IPS DF 6.9 (cell line): ENCODE measurements around the gene TRIM2.

Experiments
- DNase-seq: peaks from one replicate; pipeline ENCODE4 v3.0.0-alpha.2; 2013; ENCODE audit warnings: low read depth, low spot score
- H3K27ac ChIP-seq: one replicate; pipeline ENCODE4 v1.5.1; 2013; ENCODE audit warnings: low read length, control low read depth
- H3K27me3 ChIP-seq: 2 replicates; pipeline ENCODE4 v1.6.1; 2013; ENCODE audit warnings: mild to moderate bottlenecking, low read length; ENCODE audit not compliant: control insufficient read depth, insufficient read depth
- H3K36me3 ChIP-seq: 2 replicates; pipeline ENCODE4 v1.6.1; 2013; ENCODE audit warnings: low read length; ENCODE audit not compliant: control insufficient read depth, insufficient read depth
- H3K4me1 ChIP-seq: 2 replicates; pipeline ENCODE4 v1.6.1; 2013; ENCODE audit warnings: low read length; ENCODE audit not compliant: control insufficient read depth, insufficient read depth
- H3K4me3 ChIP-seq: 2 replicates; pipeline ENCODE4 v1.5.1; 2013; ENCODE audit warnings: mild to moderate bottlenecking, low read length
- H3K9me3 ChIP-seq: 2 replicates; pipeline ENCODE4 v1.6.1; 2013; ENCODE audit warnings: low read length, inconsistent platforms; ENCODE audit not compliant: control insufficient read depth, insufficient read depth
- WGBS: extraction: QIAGEN DNeasy Blood & Tissue Kit; methylation state at CpG from one replicate; pipeline ENCODE4 v1.1.7; 2013; ENCODE audit warnings: mixed read lengths, missing lambda C conversion rate; ENCODE audit not compliant: insufficient read length, insufficient coverage; 5-methylcytosine and 5-hydroxymethylcytosine counted together

TRIM2 gene

DNA sequence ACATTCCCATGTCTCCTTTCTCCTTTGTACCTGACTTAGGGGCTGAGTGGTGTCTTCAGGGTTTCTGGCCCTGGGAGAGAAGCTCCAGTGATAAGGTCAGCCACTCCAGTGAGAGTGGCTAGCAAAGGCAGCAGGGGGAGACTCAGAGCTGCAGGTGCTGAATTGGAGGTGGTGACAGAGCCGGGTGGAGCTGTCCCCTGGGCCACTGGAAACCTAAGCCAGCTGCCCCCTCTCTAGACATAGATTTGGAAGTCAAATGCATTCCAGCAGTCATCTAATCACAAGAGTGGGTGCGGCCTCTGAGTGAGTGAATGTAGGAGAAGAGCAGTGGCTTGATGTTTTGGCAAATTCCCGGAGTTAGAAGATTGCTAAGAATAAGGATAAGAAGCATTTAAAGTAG lies 28.5 kb downstream of the TRIM2 start:
- no CpG with 5 or more reads among the region's 3 CpGs for WGBS
- Histone ChIP-seq H3K27ac (no peak overlapping the region), H3K4me1 (peaks cover 2% of the 10 kb centered on the region; the same call in 1 of the 2 replicates), H3K36me3 (no peaks in the 10 kb centered on the region), H3K9me3 (no peaks in the 10 kb centered on the region), H3K4me3 (no peak overlapping the region), H3K27me3 (no peaks in the 10 kb centered on the region)
- no peak for DNase-seq

DNA sequence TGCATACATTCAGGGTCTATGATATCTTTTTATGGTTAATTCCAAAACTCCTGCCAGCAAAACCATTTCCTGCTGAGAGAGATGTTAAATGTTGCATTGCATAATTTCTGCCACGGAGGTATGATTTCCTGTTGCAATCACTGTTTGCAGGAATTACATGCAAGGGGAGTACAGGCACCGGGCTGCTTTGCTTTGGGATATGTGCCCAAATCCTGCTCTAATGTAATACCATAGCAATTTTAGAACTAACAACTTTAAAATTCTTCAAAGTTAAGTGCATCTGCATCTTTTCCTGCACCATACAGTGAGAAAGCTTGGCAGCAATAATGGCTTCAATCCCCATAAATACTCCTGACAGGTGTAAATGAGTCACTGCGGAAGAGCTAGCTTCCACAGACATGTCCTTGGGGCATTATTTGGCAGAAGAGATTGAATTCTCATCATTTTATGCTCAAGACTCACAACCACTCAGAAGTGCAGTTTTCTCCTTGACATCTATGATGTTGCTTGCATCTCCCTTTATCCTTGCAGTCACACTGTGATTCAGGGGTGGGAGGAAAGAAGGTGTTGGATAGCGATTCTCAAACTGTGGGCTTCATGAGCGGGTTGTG lies 29.6 kb downstream of the TRIM2 start:
- Histone ChIP-seq H3K36me3 (no peaks in the 10 kb centered on the region), H3K9me3 (no peaks in the 10 kb centered on the region), H3K27me3 (no peaks in the 10 kb centered on the region), H3K4me3 (no peak overlapping the region), H3K27ac (no peak overlapping the region), H3K4me1 (peaks cover 2% of the 10 kb centered on the region; the same call in 1 of the 2 replicates)
- WGBS, result no CpG with 5 or more reads among the region's 5 CpGs
- DNase-seq, result no peak

DNA sequence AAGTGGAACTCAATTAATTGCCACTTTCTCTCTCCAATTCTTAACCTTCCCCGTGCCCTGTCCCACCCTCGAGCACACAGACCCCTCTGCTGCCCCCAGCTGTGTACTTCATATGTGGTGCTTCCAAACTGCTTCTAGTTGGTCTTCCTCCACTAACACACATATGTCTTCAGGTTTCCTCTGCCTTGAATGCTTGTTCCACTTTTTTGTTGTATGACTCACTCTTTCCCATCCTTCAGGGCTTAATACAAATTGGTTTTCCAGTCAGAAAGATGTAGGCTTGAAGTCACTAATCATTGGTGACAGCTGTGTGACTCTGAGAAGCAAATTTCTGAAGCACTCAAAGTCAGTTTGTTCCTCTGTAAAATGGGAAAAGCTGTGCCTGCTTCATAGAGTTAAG lies 30.6 kb downstream of the TRIM2 start:
- Histone ChIP-seq H3K9me3 (no peaks in the 10 kb centered on the region), H3K27me3 (no peaks in the 10 kb centered on the region), H3K36me3 (no peaks in the 10 kb centered on the region), H3K4me3 (no peak overlapping the region), H3K4me1 (peaks cover 2% of the 10 kb centered on the region; the same call in 1 of the 2 replicates), H3K27ac (no peak overlapping the region)
- DNase-seq, result no peak
- WGBS, result no CpG with 5 or more reads among the region's 2 CpGs

DNA sequence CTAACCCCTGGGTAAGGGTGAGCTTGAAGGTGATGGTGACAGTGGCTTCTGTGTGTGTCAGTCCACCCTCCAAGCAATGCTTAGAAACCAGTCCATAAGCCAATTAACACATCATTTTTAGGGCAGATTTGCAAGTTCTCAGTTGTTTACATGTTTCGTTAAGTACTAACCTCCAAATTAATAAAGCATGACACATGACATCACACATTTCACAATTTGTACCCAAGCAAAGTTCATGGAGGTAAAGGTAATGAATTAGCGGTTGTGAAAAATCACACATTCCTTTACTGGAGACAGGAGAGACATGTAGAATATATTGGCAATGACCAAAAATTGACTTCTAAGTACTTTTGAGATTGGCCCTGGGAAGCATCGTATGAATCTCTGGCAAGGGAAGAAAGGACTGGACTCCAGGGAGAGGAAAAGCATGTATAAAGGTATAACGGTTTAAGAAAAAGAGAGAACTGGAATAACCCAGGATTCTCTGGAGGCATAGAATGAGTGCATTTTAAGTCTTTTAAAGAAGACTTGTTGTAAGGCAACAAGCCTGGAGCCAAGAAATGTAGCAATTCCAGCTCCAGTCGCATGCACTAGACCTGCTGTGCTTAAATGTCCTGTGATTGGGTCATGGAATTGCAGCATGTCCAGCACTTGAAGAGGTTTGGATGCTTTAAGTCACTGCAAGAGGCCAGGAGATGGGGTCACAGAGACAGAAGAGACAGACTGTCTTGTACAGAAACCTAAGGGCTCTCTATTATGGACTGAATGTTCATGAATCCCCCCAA lies 34.1 kb downstream of the TRIM2 start:
- Histone ChIP-seq H3K27me3 (no peaks in the 10 kb centered on the region), H3K36me3 (no peaks in the 10 kb centered on the region), H3K4me3 (no peak overlapping the region), H3K4me1 (peaks cover 7% of the 10 kb centered on the region), H3K9me3 (no peaks in the 10 kb centered on the region), H3K27ac (no peak overlapping the region)
- DNase-seq, result no peak
- no CpG with 5 or more reads among the region's 5 CpGs for WGBS

DNA sequence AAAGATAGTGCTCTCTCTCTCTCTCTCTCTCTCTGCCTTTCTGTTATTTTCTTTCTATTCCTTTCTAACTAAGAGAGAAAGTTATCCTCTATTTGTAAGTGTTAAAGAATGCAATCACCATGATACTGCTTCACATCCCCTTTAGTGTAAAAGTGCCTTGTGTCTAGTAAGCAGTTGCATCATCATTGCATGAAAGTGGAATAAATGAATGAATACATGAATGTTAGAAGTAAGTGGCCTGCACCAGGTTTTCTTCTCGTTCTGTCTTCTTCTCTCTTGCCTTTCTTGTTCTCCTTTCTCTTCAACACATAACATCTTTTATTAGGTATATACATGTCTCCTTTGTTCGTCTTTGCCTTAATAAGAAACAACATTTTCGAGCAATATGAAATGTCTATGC lies 35.2 kb downstream of the TRIM2 start:
- no peak overlapping the region for H3K27ac ChIP-seq
- H3K9me3 ChIP-seq, result no peaks in the 10 kb centered on the region
- no peak overlapping the region for H3K4me3 ChIP-seq
- no peak for DNase-seq
- peaks cover 7% of the 10 kb centered on the region for H3K4me1 ChIP-seq
- H3K27me3 ChIP-seq, result no peaks in the 10 kb centered on the region
- no peaks in the 10 kb centered on the region for H3K36me3 ChIP-seq
- no CpG with 5 or more reads among the region's 3 CpGs for WGBS

DNA sequence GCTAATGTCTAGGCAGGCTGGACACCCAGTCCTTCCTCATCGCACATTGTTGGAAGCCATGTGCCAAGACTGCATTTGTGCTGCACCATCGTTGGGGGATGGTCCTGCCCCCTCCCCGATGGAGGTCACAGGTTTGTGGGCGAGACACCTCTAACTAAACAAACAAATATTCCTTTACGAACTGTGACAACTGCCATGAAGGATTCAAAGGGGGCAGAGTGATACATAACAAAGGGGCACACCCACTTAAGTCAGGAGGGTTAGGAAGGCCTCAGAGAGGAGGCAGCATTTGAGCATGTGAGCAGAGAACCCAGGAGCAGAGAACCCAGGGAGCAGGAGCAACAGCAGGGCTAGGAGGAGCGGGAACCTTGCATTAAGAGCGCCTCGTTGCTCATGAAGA lies 37.1 kb downstream of the TRIM2 start:
- Histone ChIP-seq H3K27ac (no peak overlapping the region), H3K36me3 (no peaks in the 10 kb centered on the region), H3K27me3 (no peaks in the 10 kb centered on the region), H3K4me1 (peaks cover 7% of the 10 kb centered on the region), H3K9me3 (no peaks in the 10 kb centered on the region), H3K4me3 (no peak overlapping the region)
- WGBS, result no CpG with 5 or more reads among the region's 8 CpGs
- no peak for DNase-seq

DNA sequence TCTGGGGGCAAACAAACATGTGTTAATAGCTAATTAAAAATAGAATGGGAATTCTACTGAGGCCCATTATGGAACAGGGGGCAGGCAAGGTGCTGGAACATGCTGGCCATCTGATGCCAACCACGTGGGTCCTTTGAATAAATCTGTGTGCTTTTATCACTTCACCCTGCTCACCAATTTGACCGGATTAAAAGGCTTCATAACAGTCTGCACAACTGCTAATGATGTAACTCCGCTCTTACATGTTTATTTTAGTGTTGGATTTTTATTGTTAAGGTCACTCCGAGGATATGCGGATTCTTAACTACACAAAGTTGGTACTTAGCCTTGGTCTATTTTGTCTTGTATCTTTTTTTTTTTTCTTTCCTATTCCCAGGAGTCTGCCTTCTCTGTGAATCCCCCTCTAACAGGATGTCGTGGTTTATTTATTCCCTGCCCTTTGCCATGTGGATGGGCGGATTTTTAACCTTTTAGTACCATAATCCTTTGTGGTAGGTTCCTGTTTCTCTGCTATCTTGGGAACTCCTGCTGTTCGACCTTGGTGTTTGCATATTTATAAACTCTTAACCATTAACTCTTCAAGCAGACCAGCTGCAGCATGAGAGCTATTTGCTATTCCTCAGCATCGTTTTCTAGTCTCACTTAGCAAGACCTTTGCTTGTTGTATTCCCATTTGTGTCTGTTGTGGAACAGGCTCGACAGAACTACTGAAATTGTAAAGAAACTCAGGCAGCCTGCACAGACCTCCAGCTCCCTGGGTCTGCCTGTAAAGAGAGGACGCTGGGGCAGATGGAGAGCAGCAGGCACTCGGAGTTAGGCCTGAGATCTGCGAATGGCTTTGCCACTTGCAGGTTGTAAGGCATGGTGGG lies 38.0 kb downstream of the TRIM2 start:
- H3K27me3 ChIP-seq, result no peaks in the 10 kb centered on the region
- no CpG with 5 or more reads among the region's 13 CpGs for WGBS
- H3K9me3 ChIP-seq, result no peaks in the 10 kb centered on the region
- H3K4me1 ChIP-seq, result peaks cover 7% of the 10 kb centered on the region
- no peak for DNase-seq
- no peaks in the 10 kb centered on the region for H3K36me3 ChIP-seq
- no peak overlapping the region for H3K4me3 ChIP-seq
- H3K27ac ChIP-seq, result no peak overlapping the region

GRCh38 chr4:153242839-153243324 lies 38.6 kb downstream of the TRIM2 start:
- H3K4me3 ChIP-seq, result no peak overlapping the region
- DNase-seq, result no peak
- H3K27ac ChIP-seq, result no peak overlapping the region
- no peaks in the 10 kb centered on the region for H3K36me3 ChIP-seq
- no peaks in the 10 kb centered on the region for H3K9me3 ChIP-seq
- H3K27me3 ChIP-seq, result no peaks in the 10 kb centered on the region
- no CpG with 5 or more reads among the region's 3 CpGs for WGBS
- peaks cover 7% of the 10 kb centered on the region for H3K4me1 ChIP-seq

GRCh38 chr4:153243468-153243867 lies 39.2 kb downstream of the TRIM2 start:
- no peak for DNase-seq
- Histone ChIP-seq H3K27me3 (no peaks in the 10 kb centered on the region), H3K27ac (no peak overlapping the region)

DNA sequence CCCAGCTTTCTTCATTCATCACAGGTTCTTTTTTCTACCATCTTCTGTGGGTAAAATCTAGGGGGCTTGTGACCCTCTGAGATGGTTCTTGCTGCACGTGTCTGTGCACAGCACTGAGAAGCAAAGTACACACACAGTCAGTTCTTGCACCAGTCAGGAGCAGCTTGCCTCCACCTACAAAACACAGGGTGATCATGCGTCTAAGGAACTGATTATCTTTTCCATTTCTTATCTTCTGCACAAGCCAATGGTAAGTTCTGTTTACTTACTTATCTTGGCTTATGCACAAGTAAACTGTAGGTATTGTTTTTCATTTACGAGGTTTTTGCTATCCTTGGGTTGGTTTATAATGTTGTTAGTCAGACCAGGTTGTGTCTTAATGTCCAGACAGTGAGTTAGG lies 40.7 kb downstream of the TRIM2 start:
- Histone ChIP-seq H3K9me3 (no peaks in the 10 kb centered on the region), H3K4me1 (peaks cover 9% of the 10 kb centered on the region), H3K4me3 (no peak overlapping the region), H3K36me3 (no peaks in the 10 kb centered on the region), H3K27ac (no peak overlapping the region), H3K27me3 (no peaks in the 10 kb centered on the region)
- no peak for DNase-seq
- WGBS, result no CpG with 5 or more reads among the region's 3 CpGs

More at GRCh38 chr4:153243468-153243867, 39.2 kb downstream of the TRIM2 start:
- peaks cover 9% of the 10 kb centered on the region for H3K4me1 ChIP-seq
- no peaks in the 10 kb centered on the region for H3K9me3 ChIP-seq
- no peaks in the 10 kb centered on the region for H3K36me3 ChIP-seq
- H3K4me3 ChIP-seq, result no peak overlapping the region
